GM12865 (cell line): ENCODE measurements around the gene C1RL.

Experiments used
- DNase-seq: peaks from one replicate; pipeline ENCODE4 v3.0.0; 2010; ENCODE audit warnings: low read depth
- H3K4me3 ChIP-seq: 2 replicates; pipeline ENCODE4 v1.5.1; 2011; ENCODE audit warnings: mild to moderate bottlenecking, low read depth, low read length, control low read depth
- CTCF ChIP-seq: IDR thresholded peaks from 2 replicates; pipeline ENCODE4 v1.5.1; 2011; ENCODE audit warnings: low read length, control low read depth, low read depth, inconsistent platforms; ENCODE audit not compliant: insufficient read depth; ENCODE audit errors: missing control alignments

C1RL gene

DNA sequence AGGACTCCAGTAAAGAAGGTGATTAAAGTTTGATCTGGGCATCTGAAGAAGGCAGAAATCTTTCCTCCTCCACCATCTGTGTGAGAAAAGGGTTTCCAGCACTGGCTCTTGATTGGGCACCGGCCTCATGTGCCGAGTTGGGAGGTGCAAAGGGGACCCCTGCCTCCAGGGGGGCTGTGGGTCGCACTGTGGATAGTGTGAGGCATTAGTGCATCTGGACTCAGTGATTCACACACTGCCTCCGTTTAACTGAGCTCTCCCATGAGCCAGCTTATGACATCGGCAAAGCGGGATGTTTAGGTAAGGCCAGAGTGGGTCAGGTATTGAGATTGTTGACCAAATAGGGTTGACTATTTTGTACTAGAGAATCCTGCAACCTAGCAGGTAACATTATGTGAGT, 39.6 kb downstream of the C1RL start:
- no peak for DNase-seq
- no peak overlapping the region for H3K4me3 ChIP-seq
- TF ChIP-seq CTCF = no peak

DNA sequence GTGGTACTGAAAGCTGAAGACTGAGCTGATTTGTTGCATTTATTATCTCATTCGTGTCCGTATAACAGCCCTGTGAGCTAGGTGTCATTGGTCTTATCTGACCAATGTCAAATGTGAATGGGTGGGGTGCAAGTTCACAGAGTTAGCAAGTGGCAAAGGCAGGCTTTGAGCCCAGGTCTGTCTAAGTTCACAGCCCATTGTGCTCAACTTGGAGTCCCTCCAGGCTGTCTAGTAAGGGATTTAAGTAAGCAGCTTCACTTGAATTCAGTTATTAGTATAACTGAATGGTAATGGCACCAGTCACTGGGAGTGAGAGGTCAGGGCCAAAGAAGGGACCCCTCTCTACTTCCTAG, 40.0 kb downstream of the C1RL start:
- H3K4me3 ChIP-seq = no peak overlapping the region
- no peak for DNase-seq
- TF ChIP-seq CTCF = no peak

- DNase-seq = no peak
- no peak for TF ChIP-seq CTCF
- no peak overlapping the region for H3K4me3 ChIP-seq
Measured at GRCh38 chr12:7068240-7068993, 40.6 kb downstream of the C1RL start.

- no peak for DNase-seq
- TF ChIP-seq CTCF = no peak
- no peak overlapping the region for H3K4me3 ChIP-seq
Measured at GRCh38 chr12:7067096-7067495, 41.9 kb downstream of the C1RL start.

- DNase-seq = no peak
Measured at GRCh38 chr12:7066596-7066995, 42.4 kb downstream of the C1RL start.

DNA sequence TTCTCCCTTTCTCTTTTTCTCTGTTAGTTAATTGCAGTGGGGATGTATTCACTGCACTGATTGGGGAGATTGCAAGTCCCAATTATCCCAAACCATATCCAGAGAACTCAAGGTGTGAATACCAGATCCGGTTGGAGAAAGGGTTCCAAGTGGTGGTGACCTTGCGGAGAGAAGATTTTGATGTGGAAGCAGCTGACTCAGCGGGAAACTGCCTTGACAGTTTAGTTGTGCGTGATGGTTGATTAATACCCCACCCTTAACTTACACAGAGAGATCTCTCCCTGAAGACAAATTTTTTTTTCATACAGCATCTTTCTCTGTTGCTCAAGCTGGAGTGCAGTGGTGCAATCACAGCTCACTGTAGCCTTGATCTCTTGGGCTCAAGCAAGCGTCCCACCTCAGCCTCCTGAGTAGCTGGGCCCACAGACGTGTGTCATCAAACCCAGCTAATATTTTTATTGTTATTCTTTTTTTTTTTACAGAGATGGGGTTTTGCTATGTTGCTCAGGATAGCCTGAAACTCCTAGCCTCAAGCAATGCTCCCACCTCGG, 43.9 kb downstream of the C1RL start:
- TF ChIP-seq CTCF = no peak
- no peak for DNase-seq
- H3K4me3 ChIP-seq = no peak overlapping the region

More at GRCh38 chr12:7066596-7066995, 42.4 kb downstream of the C1RL start:
- no peak overlapping the region for H3K4me3 ChIP-seq
- TF ChIP-seq CTCF = no peak

DNA sequence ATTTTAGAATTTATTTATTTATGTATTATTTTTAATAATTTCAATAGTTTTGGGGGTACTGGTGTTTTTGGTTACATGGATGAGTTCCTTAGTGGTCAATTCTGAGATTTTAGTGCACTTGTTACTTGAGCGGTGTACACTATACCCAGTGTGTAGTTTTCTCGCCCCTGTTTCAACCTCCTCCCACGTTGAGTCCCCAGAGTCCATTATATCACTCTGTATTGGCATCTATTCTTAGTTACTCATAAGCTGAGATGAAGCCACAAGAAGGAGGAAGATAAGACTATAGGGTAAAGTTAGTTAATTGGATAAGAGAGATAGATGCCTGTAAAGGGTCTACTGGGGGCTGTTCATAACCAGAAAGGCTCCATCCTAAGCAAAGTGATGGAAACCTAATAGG, 44.5 kb downstream of the C1RL start:
- TF ChIP-seq CTCF = no peak
- H3K4me3 ChIP-seq = no peak overlapping the region
- DNase-seq = no peak
